Fibroblast of the conjunctiva (primary cell): ENCODE results near the gene CD55.

ENCODE experiments used
- DNase-seq: peaks from one replicate; pipeline ENCODE4 v3.0.0-alpha.2; 2010; ENCODE audit warnings: low read depth

The CD55 gene, protein sequence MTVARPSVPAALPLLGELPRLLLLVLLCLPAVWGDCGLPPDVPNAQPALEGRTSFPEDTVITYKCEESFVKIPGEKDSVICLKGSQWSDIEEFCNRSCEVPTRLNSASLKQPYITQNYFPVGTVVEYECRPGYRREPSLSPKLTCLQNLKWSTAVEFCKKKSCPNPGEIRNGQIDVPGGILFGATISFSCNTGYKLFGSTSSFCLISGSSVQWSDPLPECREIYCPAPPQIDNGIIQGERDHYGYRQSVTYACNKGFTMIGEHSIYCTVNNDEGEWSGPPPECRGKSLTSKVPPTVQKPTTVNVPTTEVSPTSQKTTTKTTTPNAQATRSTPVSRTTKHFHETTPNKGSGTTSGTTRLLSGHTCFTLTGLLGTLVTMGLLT

DNA sequence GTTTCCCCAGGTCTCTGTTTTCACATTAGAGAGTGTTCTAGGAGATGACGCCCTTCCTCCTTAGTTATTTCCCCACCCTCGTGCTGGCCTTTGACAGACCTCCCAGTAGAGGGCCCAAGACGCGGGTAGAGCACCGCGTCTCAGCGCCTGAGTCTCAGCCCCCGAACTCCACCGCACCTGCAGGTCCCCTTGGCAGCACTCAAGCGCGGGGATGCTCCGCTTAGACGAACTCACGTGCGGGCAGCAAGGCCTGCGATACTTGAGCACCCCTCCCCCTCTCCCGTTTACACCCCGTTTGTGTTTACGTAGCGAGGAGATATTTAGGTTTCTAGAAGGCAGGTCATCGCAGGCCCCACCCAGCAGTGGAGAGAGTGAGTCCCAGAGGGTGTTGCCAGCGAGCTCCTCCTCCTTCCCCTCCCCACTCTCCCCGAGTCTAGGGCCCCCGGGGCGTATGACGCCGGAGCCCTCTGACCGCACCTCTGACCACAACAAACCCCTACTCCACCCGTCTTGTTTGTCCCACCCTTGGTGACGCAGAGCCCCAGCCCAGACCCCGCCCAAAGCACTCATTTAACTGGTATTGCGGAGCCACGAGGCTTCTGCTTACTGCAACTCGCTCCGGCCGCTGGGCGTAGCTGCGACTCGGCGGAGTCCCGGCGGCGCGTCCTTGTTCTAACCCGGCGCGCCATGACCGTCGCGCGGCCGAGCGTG is at the start of gene CD55:
Gene CD55 (plus strand): TSS at position 600 of the 711 bp plus-strand sequence. CDS start 88 bp downstream, at position 688.
- peak; percentile 97 for DNase-seq

DNA sequence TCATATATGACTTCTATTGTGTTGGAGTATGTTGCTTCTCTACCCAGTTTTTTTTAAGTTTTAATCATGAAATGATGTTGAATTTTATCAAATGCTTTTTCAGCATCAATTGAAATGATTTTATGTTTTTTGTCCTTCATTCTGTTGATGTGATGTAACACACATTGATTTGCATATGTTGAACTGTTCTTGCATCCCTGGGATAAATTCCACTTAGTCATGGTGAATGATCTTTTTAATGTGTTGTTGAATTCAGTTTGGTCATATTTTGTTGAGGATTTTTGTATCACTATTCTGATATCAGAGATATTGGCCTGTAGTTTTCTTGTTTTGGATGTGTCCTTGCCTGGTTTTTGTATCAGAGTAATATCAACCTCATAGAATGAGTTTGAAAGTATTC is 46.6 kb upstream of the CD55 start:
- DNase-seq: no peak

DNA sequence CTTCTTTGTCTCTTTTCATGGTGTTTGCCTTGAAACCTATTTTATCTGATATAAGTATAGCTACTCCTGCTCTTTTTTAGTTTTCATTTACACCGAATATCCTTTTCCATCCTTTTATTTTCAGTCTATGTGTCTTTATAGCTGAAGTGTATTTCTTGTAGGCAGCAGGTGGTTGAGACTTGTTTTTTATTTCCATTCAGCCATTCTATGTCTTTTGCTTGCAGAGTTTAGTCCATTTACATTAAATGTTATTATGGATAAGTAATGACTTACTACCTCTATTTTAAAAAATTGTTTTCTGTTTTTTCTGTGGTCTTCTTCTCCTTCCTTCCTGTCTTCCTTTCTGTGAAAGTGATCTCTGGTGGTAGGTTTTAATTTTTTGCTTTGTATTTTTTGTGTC is 45.0 kb upstream of the CD55 start:
- DNase-seq: no peak

GRCh38 chr1:207277241-207277640 is 44.2 kb upstream of the CD55 start:
- DNase-seq: no peak

- DNase-seq: no peak
Measured at GRCh38 chr1:207279652-207280051, 41.8 kb upstream of the CD55 start.

GRCh38 chr1:207280706-207281105 is 40.8 kb upstream of the CD55 start:
- DNase-seq: no peak

GRCh38 chr1:207282058-207282457 is 39.4 kb upstream of the CD55 start:
- DNase-seq: no peak

- no peak for DNase-seq
Measured at GRCh38 chr1:207282496-207283380, 38.7 kb upstream of the CD55 start.

GRCh38 chr1:207283421-207283820 is 38.1 kb upstream of the CD55 start:
- no peak for DNase-seq

GRCh38 chr1:207284209-207284897 is 37.1 kb upstream of the CD55 start:
- no peak for DNase-seq

- DNase-seq: no peak
Measured at GRCh38 chr1:207286786-207287468, 34.6 kb upstream of the CD55 start.

DNA sequence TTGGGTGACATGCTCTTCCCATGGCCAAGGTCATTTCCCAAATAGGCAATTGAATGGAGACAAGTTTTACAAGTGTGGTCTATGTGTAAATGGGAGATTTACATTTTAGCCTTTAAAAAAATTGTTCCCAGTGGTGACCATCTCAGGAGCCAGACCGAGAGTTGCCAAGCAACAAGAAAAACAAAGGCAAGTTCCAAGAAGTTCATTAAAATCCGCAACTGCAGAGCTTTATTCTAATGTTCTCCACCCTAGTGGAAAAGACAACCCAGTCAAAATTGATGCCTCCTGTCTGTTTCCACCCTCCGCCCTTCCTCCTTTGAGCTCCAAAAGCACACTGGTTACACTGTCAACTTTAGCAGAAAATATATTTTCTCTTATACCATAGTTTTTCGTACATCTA is 33.2 kb upstream of the CD55 start:
- DNase-seq: no peak

- no peak for DNase-seq
Measured at GRCh38 chr1:207289756-207290155, 31.7 kb upstream of the CD55 start.

DNA sequence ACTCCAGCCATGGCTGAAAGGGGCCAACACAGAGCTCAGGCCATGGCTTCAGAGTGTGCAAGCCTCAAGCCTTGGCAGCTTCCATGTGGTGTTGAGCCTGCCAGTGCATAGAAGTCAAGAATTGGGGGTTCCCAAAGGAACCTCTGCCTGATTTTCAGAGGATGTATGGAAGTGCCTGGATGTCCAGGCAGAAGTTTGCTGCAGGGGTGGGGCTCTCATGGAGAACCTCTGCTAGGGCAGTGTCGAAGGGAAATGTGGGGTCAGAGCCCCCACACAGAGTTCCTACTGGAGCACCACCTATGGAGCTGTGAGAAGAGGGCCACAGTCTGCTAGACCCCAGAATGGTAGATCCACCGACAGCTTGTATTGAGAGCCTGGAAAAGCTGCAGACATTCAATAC is 29.8 kb upstream of the CD55 start:
- no peak for DNase-seq

DNA sequence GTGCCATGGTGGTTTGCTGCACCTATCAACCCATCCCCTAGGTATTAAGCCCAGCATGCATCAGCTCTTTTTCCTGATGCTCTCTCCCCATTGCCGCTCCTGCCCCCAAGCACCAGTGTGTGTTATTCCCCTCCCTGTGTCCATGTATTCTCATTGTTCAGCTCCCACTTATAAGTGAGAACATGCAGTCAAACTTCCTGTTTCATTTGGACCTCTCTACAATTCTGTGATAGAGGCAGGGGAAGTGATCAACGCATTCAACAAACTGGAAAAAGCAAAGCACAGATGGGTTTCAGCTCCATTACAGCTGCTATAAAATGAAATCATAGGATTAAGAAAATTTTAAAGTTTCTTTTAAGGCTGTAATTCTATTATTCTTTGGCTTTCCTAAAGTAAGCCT is 23.3 kb upstream of the CD55 start:
- no peak for DNase-seq

DNA sequence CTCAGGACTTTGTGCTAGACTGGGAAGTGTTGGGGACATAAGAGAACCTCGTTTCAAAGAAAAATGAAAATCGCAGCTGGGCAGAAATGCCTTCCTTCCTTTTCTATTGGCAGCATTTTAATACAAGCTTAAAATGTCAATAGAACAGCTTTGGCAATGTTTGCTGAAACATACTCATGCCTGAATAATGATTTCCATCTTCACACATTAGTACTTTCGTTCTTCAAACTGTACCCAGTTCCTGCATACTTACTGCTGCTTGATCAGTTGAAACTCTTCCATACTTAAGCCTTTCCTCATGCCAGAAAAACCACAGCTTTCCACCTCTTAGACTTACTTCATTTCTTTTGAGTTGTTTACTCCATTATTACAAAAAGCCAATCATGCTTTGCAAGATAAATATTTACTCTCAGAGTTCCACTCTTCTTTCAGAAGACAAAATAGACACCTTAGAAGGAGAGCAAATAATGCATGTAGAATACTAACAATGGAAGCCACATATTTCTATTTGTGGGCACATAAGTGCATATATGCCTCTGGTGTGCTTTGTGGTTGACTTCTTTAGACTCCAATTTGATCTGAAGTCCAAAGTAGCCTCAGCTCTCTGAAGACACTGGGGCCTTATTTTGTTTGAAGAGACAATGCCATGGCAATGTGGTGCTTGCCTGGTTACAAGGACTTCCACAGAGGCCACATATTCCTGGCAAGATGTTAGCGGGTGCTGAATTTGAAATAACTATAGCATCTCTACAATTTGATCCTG is 22.7 kb upstream of the CD55 start:
- DNase-seq: no peak

- no peak for DNase-seq
Measured at GRCh38 chr1:207300970-207301369, 20.5 kb upstream of the CD55 start.

GRCh38 chr1:207302618-207303393 is 18.7 kb upstream of the CD55 start:
- no peak for DNase-seq

- DNase-seq: no peak
Measured at GRCh38 chr1:207304710-207305488, 16.6 kb upstream of the CD55 start.
